GM18873 (cell line): ENCODE measurements around the gene ANXA3.

Source experiments
- ATAC-seq: cut with Tn5 transposase; IDR thresholded peaks from one replicate; pipeline ENCODE4 v1.9.1; 2021; ENCODE audit warnings: mild to moderate bottlenecking, moderate library complexity, moderate number of reproducible peaks; ENCODE audit not compliant: unreplicated experiment, low FRiP score

ANXA3 gene

DNA sequence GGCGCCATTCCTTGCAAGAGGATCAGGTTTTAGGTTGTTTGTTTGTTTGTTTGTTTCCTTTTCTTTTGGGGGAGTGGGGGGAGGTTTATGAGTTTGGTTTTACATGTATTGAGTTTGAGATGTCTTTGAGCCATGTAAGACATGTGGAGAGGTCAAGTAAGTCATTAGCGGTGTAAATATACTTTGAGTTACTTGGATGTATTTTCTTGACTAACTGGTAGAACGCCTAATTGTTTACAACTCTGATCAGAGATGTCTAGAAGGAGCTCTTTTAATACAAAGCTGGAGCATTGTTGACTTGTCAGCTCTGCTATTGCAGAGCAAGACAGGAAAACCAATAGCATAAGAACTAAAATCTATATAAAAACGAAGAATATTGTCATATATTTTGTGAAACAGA is 57.1 kb downstream of the ANXA3 start:
- no peak for ATAC-seq

DNA sequence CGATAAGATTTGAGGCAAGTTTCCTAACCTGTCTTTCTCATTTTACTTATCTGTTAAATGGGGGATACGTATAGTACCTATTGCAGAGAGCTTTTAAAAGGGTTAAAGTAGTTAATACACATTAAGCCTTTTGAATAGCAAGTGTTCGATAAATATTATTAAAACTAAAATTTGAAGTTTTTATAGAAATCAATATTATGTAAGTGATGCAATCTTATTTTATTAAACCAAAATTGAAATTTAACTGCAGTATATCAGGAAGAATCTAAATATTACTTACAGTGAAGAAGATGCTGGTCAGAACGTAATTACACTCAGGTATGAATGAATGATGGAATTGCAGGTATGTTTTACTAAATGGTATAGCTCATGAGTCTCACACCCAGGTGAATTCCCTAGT is 58.0 kb downstream of the ANXA3 start:
- ATAC-seq: no peak

DNA sequence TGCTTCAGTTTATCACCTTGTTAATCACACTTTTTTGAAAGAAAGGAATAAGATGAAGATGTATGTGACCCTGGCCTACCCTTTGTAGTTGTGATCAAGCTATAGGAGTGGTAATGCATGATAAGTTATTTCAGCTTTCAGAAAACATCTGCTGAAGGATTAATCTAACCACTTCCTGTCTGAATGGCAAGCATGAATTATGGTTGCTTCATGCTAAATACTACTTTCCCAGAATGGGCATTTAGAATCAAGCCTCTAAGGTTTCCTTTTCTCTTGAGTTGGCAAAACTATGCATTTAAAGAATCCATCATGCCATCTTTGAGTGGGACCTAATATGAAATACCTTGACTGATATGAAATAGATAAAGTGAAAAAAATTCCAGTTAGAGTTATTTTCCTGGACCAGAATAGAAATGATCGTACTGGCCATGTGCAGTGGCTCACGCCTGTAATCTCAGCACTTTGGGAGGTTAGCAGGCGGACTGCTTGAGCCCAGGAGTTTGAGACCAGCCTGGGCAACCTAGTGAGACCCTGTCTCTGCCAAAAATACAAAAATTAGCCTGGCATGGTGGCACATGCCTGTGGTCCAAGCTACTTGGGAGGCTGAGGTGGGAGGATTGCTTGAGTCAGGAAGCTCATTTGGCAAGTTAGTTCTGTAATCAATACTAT is 59.1 kb downstream of the ANXA3 start:
- no peak for ATAC-seq

DNA sequence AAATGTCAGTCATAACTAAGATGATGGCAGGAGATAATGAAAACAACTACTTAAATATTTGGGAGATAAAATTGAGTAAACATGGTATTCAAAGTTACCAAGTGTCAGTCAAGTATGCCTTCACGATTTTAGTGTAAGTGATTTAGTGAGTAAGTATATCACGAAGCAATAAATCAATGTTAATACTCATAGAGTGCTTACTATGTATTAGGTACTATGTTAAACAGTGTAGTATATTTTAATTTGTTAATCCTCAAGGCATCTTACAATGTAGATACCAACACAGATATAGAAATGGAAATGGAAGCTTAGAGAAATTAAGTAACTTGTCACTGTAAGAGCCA is 59.6 kb downstream of the ANXA3 start:
- ATAC-seq: no peak

DNA sequence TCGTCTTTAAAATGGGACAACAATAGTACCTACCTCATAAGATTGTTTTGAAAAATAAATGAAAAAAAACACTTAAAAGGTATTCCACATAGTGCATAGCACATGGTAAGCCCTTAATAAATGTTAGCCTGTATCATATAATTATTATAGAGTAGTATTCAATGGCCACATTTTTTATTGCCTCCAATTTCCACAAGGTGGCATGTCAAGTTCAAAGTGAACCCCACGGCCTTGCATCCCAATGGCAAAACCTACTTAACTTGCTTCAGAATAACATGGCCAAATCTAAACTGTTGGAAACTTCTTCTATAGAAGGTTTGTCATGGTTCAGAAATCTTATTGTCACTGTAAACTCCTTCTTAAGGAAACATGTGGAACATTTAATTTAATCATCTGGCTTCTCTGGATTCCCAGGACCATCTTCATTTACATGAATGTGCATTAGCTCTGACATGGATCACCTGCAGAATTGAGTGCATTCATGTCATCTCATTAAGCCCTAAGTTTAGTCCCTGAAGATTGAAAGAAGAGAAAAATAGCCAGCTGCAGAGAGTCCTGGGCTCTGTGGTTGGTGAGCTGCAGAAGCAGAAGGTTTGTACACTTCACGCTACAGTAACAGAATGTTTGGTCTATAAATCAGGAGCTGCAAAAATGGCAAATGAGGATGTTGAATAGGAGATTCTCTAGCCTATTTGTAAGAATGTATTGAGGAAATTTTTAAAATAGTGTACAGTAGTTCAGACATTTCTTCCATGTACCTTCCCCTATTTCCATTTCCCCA is 61.0 kb downstream of the ANXA3 start:
- no peak for ATAC-seq

DNA sequence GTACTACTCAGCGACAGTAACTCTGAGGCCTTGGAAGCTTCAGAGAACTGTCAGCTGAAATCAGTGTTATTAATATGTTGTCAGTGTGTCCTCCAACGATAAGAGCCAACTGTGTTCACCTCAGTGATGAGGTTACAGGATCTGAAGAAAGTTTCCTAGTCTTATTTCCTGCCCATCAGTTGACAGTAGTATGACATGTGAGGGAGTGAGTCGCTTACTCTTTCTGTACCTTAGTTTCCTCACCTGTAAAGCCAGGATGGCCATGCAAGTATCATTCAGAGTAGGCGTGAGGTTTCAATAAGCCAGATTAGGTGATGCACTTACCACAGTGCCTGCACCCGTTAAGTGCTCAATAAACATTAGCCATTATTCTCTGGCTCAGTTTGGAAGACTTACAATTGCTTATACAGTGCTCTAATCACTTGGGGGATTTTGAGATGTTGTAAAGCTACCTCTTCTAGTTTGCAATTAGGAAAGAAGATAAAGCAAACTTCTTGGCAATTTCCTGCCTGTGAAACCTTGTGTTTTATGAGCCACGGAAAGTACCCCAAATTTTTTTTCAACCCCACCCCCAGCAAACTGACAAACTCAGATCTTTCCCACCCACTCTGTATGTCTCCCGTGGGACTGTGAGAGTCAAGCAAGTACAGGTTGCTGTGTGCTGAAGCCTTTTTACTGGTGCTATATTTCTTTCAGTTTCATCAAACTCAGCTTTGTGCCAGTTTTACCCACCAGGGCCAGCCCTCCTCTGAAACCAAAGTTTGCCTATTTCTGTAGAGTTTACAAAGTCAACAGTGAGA is 62.2 kb downstream of the ANXA3 start:
- ATAC-seq: peak; percentile 89

DNA sequence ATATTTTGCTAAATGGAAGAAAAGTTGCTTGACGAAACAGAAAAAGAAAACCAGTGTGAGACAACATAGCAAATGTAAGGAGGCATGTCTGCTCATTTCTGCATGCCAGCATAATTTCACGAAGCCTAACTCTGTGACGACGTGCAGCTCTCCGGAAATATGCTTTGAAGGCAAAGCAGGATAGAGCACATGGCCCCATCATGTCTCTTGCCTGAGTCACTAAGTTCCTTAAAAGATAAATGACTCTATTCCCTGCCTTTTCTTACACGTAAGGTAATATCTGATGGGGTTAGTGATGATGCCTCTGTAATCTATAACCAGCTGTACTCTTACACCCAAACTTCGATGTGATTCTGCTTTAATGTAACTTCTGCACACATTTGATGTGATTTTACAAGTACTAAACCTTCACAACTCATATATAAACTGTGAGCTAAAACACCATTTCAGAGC is 64.5 kb downstream of the ANXA3 start:
- no peak for ATAC-seq

DNA sequence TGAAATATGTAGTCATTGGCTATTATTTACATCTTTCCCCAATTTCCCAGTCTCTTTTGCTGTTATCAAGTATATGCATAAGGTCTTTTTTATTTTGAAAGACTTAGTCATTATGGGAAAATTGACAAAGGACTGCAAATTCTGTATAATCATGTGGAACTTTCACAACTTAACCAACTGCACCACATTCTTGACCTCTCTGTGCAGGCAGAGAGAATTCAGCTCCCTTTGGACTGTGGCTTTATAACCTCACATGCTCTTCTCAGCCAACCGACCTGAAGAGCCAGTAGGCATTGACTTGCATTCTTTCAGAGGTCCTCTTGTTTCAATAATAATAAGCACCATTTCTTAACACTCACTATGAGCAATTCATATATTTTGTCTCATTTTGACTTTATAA is 66.9 kb downstream of the ANXA3 start:
- no peak for ATAC-seq

DNA sequence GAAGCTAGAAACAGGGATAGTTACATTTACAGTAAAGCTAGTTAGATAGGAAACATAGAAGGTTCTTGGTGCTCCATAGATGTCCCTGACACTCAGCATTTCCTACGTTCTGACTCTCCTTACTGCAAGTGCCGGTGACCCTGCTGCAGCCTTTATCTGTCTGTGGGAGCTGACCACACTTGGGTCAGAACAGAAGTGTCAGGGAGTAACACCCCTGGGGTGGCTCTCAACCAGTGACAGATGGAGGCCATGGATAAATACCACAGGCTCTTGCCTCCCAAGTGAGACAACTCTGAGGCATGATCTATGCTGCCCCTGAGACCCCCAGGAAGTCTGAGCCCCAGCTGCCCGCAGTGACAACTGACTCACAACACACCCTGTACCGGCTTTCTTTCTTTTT is 69.8 kb downstream of the ANXA3 start:
- ATAC-seq: no peak

DNA sequence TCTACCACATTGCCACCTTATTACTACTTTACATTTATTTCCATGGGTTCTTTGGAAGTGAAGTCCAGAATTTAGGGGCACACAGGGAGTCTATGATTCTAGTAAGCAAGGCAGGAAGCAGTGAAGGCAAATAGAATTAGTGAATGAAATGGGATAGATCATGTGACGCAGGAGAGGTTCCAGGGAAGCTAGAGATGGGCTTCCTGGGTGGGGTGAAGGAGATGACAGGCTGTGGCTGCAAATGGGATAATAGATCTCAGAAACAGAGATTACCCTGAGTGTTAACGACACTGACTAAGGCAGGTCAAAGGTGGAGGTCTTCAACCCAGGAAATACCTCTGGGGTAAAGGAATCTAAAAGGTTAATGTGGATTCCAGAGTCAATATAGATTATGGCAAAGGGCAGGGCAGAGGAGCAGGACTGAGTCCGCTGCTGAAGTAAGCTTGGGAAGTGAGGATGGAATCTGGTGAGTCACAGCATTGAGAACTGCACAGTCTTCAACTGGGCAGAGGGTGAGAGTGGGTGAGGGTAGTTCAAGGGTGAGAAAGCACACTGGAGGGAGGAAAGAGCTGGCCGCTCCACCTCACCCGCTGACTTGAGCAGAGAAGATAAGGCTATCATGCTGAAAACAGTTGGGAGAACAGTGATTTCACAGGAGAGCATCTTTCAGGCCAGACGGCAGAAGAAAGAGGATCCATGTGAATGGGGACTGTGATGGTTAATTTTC is 70.8 kb downstream of the ANXA3 start:
- ATAC-seq: no peak

DNA sequence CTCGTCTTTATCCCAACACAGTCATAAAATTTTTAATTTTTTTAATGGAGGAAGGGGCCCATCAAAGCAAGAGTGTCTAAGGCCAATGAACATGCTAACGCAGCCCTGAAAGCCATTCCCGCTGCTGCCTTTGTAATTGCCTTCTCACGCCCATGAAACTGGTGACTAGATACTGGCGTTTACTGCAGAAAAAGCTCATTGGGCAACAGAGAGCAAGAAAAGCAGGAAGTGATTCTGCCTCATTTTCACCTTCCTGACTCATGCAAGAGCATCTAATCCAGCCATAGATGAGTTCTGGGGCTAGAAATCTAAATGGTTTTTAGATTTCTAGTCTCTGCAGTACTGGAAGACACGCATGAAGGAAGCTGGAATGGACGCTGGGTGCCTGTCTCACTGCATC is 72.5 kb downstream of the ANXA3 start:
- ATAC-seq: no peak

DNA sequence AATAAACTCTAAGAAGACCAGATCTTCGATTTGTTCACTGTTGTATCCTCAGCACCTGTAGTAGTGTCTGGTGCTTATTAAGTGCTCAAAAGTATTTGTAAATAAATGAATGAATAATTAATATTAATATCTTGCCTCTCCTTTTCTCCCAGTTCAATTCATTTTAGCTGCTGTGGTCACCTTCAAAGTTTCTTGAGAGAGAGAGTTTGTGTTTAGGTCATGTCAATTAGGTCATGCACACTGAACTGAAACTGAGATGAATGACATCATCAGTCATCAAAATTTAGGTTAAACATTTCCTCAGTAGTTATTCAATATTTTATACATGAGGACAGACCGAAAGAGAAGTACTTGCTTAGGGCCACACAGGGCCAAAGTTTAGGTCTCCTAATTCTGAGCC is 73.5 kb downstream of the ANXA3 start:
- no peak for ATAC-seq

DNA sequence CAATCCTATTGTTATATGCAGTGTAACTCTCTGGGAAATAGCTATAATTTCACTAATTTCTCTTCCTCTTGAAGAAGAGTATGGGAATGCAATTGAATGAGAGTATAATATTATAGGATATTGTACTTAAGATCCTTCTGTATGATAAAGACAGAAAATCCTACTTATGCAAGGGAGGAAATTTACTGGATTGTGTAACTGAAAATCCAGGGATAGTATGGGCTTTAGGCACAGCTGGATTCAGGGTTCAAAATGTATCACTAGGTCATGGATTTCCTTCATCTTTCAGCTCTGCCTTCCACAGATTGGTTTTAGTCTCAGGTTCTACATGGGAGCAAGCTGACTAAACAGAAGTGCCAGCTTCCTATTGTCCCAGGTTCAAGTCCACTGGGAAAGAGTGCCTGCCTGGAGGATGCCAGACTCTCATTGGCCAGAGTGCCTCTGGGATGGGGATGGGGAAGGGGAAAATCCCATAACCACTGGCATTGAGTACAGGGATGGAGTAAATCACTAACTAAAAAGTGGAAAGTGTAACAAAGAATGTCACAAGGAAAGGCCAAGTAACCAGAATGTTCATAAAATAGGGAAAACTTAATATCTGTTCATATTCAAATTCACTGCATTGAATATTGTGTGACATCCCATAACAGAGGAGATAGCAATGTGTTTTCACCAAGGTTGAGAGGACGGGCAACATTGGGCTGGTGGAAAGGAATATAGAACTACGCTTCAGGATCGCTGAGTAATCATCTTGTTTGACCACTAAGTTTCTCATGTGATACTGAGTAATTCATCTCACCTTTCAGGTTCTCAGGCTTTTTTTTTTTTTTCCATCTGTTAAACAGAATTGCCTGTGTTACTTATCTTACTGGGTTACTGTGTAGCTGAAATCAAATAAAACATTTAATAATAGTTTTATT is 75.7 kb downstream of the ANXA3 start:
- ATAC-seq: no peak

DNA sequence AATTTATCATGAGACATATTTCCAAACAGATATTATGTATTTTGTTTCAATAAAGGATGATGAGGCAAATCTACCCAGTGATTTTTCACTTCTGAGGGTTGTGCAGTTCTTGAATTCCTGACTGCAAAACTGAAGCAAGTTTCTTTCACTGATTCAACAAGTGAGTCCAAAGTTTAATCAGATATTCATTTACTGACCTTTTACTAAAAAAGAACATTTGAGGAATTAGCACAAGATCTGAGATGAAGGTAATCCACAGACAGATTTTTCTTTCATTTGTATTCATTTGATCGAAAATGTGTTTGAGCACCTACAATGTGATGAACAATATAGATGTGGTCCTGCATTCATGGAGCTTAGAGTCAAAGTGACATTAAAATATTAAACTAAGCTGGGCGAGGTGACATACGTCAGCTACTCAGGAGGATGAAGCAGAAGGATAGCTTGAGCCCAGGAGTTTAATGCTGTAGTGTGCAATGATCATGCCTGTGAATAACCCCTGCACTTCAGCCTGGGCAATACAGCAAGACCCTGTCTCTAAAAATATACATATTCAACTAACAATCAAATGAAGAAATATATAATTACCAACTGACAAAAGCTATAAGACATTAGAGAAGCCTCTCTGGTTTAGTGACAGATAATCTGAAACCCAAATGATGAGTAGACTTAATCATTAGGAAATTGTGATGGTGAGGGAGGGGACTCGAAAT is 76.6 kb downstream of the ANXA3 start:
- ATAC-seq: no peak

DNA sequence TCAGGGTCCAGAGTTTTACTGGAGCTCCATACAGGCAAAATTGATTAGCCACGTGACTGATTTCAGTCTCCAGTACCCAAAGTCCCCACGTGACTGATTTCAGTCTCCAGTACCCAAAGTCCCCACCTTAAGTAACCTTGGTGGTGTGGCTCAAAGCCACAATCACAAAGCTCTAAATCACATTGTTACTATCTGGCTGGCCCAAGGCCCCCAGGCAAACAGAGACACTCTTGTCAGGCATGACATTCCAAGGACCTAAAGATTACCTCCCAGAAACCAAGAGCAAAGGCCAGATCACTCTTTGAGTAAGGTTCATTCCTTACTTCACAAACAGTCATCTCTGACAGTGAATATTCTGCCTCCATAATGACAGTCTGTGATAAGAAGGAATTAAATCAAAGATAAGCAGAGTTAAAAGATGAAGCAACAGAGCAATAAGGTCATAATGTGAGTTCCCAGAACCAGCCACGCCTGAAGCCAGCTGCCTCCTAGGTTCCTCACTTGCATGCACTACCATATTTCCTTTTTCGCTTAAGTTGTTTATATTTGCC is 78.5 kb downstream of the ANXA3 start:
- ATAC-seq: no peak

DNA sequence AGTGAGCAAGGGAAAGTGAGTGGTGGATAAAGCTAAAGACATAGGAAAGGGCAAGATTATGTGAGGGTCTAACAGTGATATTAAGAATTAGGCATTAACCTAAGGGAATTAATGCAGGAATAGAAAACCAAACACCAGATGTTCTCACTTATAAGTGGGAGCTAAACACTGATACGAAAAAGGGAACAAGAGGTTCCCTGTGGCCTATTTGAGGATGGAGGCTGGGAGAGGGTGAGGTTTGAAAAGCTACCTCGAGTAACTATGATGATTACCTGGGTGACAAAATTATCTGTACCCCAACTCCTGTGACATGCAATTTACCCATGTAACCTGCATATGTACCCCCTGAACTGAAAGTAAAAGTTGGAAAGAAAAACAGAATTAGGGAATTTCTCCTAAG is 79.0 kb downstream of the ANXA3 start:
- ATAC-seq: no peak

DNA sequence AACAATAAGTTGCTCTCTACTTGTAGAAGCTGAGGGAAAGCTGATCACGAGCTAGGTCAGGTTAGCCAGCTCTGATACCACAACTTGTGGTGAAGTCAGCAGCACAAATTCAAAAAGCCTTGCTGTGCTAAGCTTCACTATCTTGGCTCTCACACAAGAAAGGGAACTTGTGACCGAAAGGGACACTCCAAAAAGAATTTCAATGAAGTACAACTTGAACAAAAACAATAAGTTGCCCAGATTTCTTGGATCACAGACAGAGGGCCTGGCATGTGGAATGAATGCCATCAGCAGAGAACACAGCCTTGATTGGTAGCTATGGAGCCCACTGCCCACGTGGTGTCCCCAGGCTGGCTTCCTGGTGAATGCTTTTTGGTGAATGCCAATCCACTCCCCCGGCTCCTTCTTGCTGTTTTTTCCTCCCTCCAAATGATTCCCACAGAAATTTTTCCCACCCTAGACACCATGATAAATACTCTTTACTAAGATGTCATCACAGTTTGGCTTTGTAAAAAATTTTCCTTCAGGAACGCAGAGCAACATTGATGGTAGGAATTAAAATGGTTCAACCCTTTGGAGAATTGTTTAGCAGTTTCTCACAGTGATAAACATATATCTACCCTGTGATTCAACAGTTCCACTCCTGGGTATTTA is 82.6 kb downstream of the ANXA3 start:
- ATAC-seq: no peak
